GM19397 (cell line): ENCODE measurements around the gene KIF19.
"Not testable (repeated sequence)": the region's sequence is repeated elsewhere in the genome, so short reads cannot be mapped to it uniquely, and the experiment has no call there.

Source experiments
- ATAC-seq: cut with Tn5 transposase; IDR thresholded peaks from one replicate; pipeline ENCODE4 v1.9.1; 2021; ENCODE audit warnings: mild to moderate bottlenecking, moderate library complexity; ENCODE audit not compliant: unreplicated experiment

The KIF19 gene

GRCh38 chr17:74325743-74326379, at the start of gene KIF19:
Gene KIF19 (plus strand): TSS chr17:74326226. CDS start chr17:74326350, 124 bp downstream.
- no peak for ATAC-seq

- ATAC-seq: no peak
These were observed 49.5 kb upstream of the KIF19 start for GRCh38 chr17:74276541-74277009.

- no peak for ATAC-seq
These were observed 48.1 kb upstream of the KIF19 start for GRCh38 chr17:74277935-74278334.

GRCh38 chr17:74279617-74280016, 46.4 kb upstream of the KIF19 start:
- ATAC-seq: not testable (repeated sequence)

GRCh38 chr17:74280093-74280513, 45.9 kb upstream of the KIF19 start:
- no peak for ATAC-seq

GRCh38 chr17:74281799-74282198, 44.2 kb upstream of the KIF19 start:
- ATAC-seq: no peak

- not testable (repeated sequence) for ATAC-seq
These were observed 43.8 kb upstream of the KIF19 start for GRCh38 chr17:74282274-74282586.

- ATAC-seq: no peak
These were observed 43.2 kb upstream of the KIF19 start for GRCh38 chr17:74282587-74283370.

GRCh38 chr17:74283371-74283673, 42.7 kb upstream of the KIF19 start:
- ATAC-seq: no peak

GRCh38 chr17:74287031-74287602, 38.9 kb upstream of the KIF19 start:
- ATAC-seq: no peak

GRCh38 chr17:74288785-74289184, 37.2 kb upstream of the KIF19 start:
- ATAC-seq: no peak

- ATAC-seq: no peak
These were observed 36.3 kb upstream of the KIF19 start for GRCh38 chr17:74289688-74290087.

- ATAC-seq: no peak
These were observed 35.7 kb upstream of the KIF19 start for GRCh38 chr17:74290340-74290739.

GRCh38 chr17:74292495-74292894, 33.5 kb upstream of the KIF19 start:
- ATAC-seq: no peak

GRCh38 chr17:74295625-74296547, 30.1 kb upstream of the KIF19 start:
- no peak for ATAC-seq

- no peak for ATAC-seq
These were observed 29.5 kb upstream of the KIF19 start for GRCh38 chr17:74296548-74296936.

GRCh38 chr17:74297941-74298340, 28.1 kb upstream of the KIF19 start:
- no peak for ATAC-seq

- ATAC-seq: no peak
These were observed 27.2 kb upstream of the KIF19 start for GRCh38 chr17:74298778-74299177.

- ATAC-seq: no peak
These were observed 26.6 kb upstream of the KIF19 start for GRCh38 chr17:74299226-74300009.

GRCh38 chr17:74303305-74303704, 22.7 kb upstream of the KIF19 start:
- no peak for ATAC-seq
